Lower leg skin (tissue), 3 donors: ENCODE measurements around the gene TGFB2.

ENCODE experiments used
- POLR2A ChIP-seq, 2 donors: fragments of 450-650 bp; IDR thresholded peaks; one replicate each; pipeline ENCODE4 v1.6.1; 2016 to 2017; ENCODE audit warnings: antibody characterized with exemption in 2 of 2, mild to moderate bottlenecking in 1 of 2, moderate library complexity in 1 of 2
- TF ChIP-seq, protein P1 (sequence below), 3 donors: fragments of 450-650 bp; IDR thresholded peaks; one replicate each; pipeline ENCODE4 v1.5.1; 2016; ENCODE audit warnings: antibody characterized with exemption in 3 of 3, mild to moderate bottlenecking in 3 of 3, moderate library complexity in 2 of 3

DNA sequence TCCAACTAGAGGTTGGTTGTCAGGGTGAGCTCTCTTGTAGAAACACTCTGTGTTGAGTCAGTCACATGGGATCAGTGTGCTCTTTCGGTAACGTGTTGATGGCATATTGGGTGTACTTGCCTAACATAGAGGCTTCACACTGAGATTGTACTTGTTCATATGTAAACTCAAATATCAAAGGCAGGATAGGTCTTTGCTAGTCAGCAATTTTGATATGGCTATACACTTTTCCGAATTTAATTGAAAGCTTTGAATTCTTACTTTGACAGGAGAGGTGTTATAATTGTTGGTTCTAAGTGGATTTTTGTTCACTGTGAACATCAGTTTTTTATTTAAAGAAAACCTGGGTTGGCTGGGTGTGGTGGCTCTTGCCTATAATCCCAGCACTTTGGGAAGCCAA is 16.4 kb upstream of the TGFB2 start:
- TF ChIP-seq, protein P1, sequence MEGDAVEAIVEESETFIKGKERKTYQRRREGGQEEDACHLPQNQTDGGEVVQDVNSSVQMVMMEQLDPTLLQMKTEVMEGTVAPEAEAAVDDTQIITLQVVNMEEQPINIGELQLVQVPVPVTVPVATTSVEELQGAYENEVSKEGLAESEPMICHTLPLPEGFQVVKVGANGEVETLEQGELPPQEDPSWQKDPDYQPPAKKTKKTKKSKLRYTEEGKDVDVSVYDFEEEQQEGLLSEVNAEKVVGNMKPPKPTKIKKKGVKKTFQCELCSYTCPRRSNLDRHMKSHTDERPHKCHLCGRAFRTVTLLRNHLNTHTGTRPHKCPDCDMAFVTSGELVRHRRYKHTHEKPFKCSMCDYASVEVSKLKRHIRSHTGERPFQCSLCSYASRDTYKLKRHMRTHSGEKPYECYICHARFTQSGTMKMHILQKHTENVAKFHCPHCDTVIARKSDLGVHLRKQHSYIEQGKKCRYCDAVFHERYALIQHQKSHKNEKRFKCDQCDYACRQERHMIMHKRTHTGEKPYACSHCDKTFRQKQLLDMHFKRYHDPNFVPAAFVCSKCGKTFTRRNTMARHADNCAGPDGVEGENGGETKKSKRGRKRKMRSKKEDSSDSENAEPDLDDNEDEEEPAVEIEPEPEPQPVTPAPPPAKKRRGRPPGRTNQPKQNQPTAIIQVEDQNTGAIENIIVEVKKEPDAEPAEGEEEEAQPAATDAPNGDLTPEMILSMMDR (IDR thresholded peaks at IDR 0.05) = no peak
- TF ChIP-seq POLR2A (IDR thresholded peaks at IDR 0.05) = no peak
